Esophagus squamous epithelium (tissue), 4 donors: ENCODE measurements around the gene IL21.

Source experiments
- POLR2A ChIP-seq, 4 donors: fragments of 450-650 bp; IDR thresholded peaks; one replicate each; pipeline ENCODE4 v1.6.1; 2017; ENCODE audit warnings: antibody characterized with exemption in 4 of 4, mild to moderate bottlenecking in 4 of 4, moderate library complexity in 3 of 4
- TF ChIP-seq, protein P1 (sequence below), 6 experiments: fragments of 450-650 bp in 4 of 6; fragments of 200-600 bp in 2 of 6; sonication (generic) in 2 of 6; IDR thresholded peaks; one replicate each; pipeline ENCODE4 v1.5.1; 2016 to 2019; ENCODE audit warnings: antibody characterized with exemption in 6 of 6, mild to moderate bottlenecking in 4 of 6, moderate library complexity in 4 of 6

DNA sequence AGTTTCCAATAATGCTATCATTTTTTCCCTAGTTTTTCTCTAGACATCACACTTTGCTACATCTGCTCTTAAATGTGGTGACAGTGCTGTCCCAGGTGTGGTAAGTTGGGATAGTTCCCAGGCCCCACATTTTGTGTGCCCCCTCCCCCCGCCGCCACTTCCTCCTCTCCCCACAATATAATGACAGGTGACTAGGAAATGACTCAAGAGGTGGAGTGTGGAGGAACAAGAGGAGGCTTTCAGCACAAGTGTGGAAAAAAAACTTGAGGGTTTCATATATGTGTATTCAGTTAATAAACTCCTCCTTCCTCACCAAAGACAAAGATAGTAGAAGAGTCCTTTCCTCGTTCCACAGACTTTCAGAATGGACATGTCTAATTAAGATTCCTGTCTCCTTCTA lies 18.3 kb upstream of the IL21 start:
- TF ChIP-seq, protein P1, sequence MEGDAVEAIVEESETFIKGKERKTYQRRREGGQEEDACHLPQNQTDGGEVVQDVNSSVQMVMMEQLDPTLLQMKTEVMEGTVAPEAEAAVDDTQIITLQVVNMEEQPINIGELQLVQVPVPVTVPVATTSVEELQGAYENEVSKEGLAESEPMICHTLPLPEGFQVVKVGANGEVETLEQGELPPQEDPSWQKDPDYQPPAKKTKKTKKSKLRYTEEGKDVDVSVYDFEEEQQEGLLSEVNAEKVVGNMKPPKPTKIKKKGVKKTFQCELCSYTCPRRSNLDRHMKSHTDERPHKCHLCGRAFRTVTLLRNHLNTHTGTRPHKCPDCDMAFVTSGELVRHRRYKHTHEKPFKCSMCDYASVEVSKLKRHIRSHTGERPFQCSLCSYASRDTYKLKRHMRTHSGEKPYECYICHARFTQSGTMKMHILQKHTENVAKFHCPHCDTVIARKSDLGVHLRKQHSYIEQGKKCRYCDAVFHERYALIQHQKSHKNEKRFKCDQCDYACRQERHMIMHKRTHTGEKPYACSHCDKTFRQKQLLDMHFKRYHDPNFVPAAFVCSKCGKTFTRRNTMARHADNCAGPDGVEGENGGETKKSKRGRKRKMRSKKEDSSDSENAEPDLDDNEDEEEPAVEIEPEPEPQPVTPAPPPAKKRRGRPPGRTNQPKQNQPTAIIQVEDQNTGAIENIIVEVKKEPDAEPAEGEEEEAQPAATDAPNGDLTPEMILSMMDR (IDR thresholded peaks at IDR 0.05): no peak
- TF ChIP-seq POLR2A (IDR thresholded peaks at IDR 0.05): no peak
